GM21825 (cell line): Measurements from ENCODE around the gene LMNTD2.

Experiments
- ATAC-seq: cut with Tn5 transposase; IDR thresholded peaks from one replicate; pipeline ENCODE4 v1.9.1; 2021; ENCODE audit warnings: mild to moderate bottlenecking, moderate library complexity; ENCODE audit not compliant: unreplicated experiment

The LMNTD2 gene

GRCh38 chr11:560305-561147, at the start of gene LMNTD2, which contains the start of gene RASSF7:
LMNTD2 (minus strand) TSS chr11:560738; CDS start chr11:560716, 22 bp downstream.
RASSF7 (plus strand) TSS chr11:560970; CDS start chr11:561769, 799 bp downstream.
- peak; percentile 70 for ATAC-seq

- ATAC-seq: no peak
Observed at GRCh38 chr11:609341-609811, 48.8 kb upstream of the LMNTD2 start.

GRCh38 chr11:608791-609251, 48.3 kb upstream of the LMNTD2 start:
- ATAC-seq: no peak

- ATAC-seq: no peak
Observed at GRCh38 chr11:607971-608659, 47.6 kb upstream of the LMNTD2 start.

GRCh38 chr11:607020-607780, 46.7 kb upstream of the LMNTD2 start:
- no peak for ATAC-seq

- no peak for ATAC-seq
Observed at GRCh38 chr11:606245-606644, 45.7 kb upstream of the LMNTD2 start.

- no peak for ATAC-seq
Observed at GRCh38 chr11:605286-606129, 45.0 kb upstream of the LMNTD2 start.

- no peak for ATAC-seq
Observed at GRCh38 chr11:603154-603553, 42.6 kb upstream of the LMNTD2 start.

GRCh38 chr11:601573-602245, 41.2 kb upstream of the LMNTD2 start:
- no peak for ATAC-seq

GRCh38 chr11:598005-598680, 37.6 kb upstream of the LMNTD2 start:
- no peak for ATAC-seq

GRCh38 chr11:597166-597725, 36.7 kb upstream of the LMNTD2 start:
- no peak for ATAC-seq

- ATAC-seq: no peak
Observed at GRCh38 chr11:596374-596773, 35.8 kb upstream of the LMNTD2 start.

- ATAC-seq: no peak
Observed at GRCh38 chr11:595400-595799, 34.9 kb upstream of the LMNTD2 start.

GRCh38 chr11:593347-593746, 32.8 kb upstream of the LMNTD2 start:
- ATAC-seq: no peak

- ATAC-seq: no peak
Observed at GRCh38 chr11:592918-593317, 32.4 kb upstream of the LMNTD2 start.

GRCh38 chr11:592501-592900, 32.0 kb upstream of the LMNTD2 start:
- no peak for ATAC-seq

- no peak for ATAC-seq
Observed at GRCh38 chr11:590997-591396, 30.5 kb upstream of the LMNTD2 start.

GRCh38 chr11:589798-590197, 29.3 kb upstream of the LMNTD2 start:
- ATAC-seq: no peak

GRCh38 chr11:587978-588380, 27.4 kb upstream of the LMNTD2 start:
- ATAC-seq: no peak
